HEK293T (cell line): ENCODE results near the gene SIGLEC12.

ENCODE experiments used
- CTCF ChIA-PET: fragments of 350-600 bp; formaldehyde crosslinking; extraction: SDS; loops from one replicate; lab custom pipeline; 2021; ENCODE audit warnings: antibody characterized with exemption, inconsistent platforms; lab: Yijun Ruan, JAX
- POLR2A ChIA-PET: fragments of 350-600 bp; formaldehyde crosslinking; extraction: SDS; loops from one replicate; lab custom pipeline; 2020; ENCODE audit warnings: antibody characterized with exemption, inconsistent platforms; lab: Yijun Ruan, JAX
- DNase-seq: peaks from one replicate; pipeline ENCODE4 v3.0.0; 2012; ENCODE audit warnings: mixed read lengths; ENCODE audit errors: extremely low spot score
- ARNT ChIP-seq: fragments of 450-650 bp; IDR thresholded peaks from 2 replicates; pipeline ENCODE4 v1.6.1; 2017; ENCODE audit warnings: mild to moderate bottlenecking
- BHLHE40 ChIP-seq: fragments of 450-650 bp; IDR thresholded peaks from 2 replicates; pipeline ENCODE4 v1.6.1; 2016; ENCODE audit warnings: mild to moderate bottlenecking, moderate library complexity, borderline replicate concordance
- CTBP1 ChIP-seq: fragments of 450-650 bp; IDR thresholded peaks from 2 replicates; pipeline ENCODE4 v1.6.1; 2016; ENCODE audit warnings: borderline replicate concordance
- ELF4 ChIP-seq: fragments of 450-650 bp; IDR thresholded peaks from 2 replicates; pipeline ENCODE4 v1.6.1; 2017; ENCODE audit warnings: antibody characterized with exemption
- FOXA1 ChIP-seq: fragments of 450-650 bp; IDR thresholded peaks from 2 replicates; pipeline ENCODE4 v1.6.1; 2016; ENCODE audit warnings: mild to moderate bottlenecking
- FOXK2 ChIP-seq: fragments of 450-650 bp; IDR thresholded peaks from 2 replicates; pipeline ENCODE4 v1.6.1; 2016; ENCODE audit warnings: mild to moderate bottlenecking
- FOXM1 ChIP-seq: fragments of 450-650 bp; IDR thresholded peaks from 2 replicates; pipeline ENCODE4 v1.6.1; 2017; ENCODE audit warnings: mild to moderate bottlenecking, borderline replicate concordance
- HDGF ChIP-seq: fragments of 450-650 bp; IDR thresholded peaks from 2 replicates; pipeline ENCODE4 v1.6.1; 2017; ENCODE audit warnings: antibody characterized with exemption, borderline replicate concordance
- L3MBTL2 ChIP-seq: fragments of 450-650 bp; conservative IDR thresholded peaks from 2 replicates; pipeline ENCODE4 v1.6.1; 2016; ENCODE audit warnings: mild to moderate bottlenecking
- LEF1 ChIP-seq: fragments of 450-650 bp; IDR thresholded peaks from 2 replicates; pipeline ENCODE4 v1.6.1; 2017; ENCODE audit warnings: mild to moderate bottlenecking, borderline replicate concordance
- NFRKB ChIP-seq: fragments of 450-650 bp; IDR thresholded peaks from 2 replicates; pipeline ENCODE4 v1.6.1; 2016; ENCODE audit warnings: mild to moderate bottlenecking, moderate library complexity
- PKNOX1 ChIP-seq: fragments of 450-650 bp; IDR thresholded peaks from 2 replicates; pipeline ENCODE4 v1.6.1; 2016
- SP1 ChIP-seq: fragments of 450-650 bp; IDR thresholded peaks from 2 replicates; pipeline ENCODE4 v1.6.1; 2017
- SUZ12 ChIP-seq: fragments of 450-650 bp; IDR thresholded peaks from 2 replicates; pipeline ENCODE4 v1.6.1; 2016; ENCODE audit warnings: mild to moderate bottlenecking
- TARDBP ChIP-seq: fragments of 450-650 bp; IDR thresholded peaks from 2 replicates; pipeline ENCODE4 v1.6.1; 2016
- ZNF384 ChIP-seq: fragments of 450-650 bp; IDR thresholded peaks from 2 replicates; pipeline ENCODE4 v1.6.1; 2016

Gene SIGLEC12

GRCh38 chr19:51471527-51471926 lies 30.1 kb downstream of the SIGLEC12 start:
- POLR2A ChIA-PET, result no interaction called here
- TF ChIP-seq NFRKB, result no peak
- no peak for TF ChIP-seq FOXK2
- no peak for TF ChIP-seq SUZ12
- no peak for TF ChIP-seq ARNT
- TF ChIP-seq FOXM1, result no peak
- TF ChIP-seq LEF1, result no peak
- no peak for TF ChIP-seq SP1
- TF ChIP-seq PKNOX1, result no peak
- TF ChIP-seq FOXA1, result no peak
- TF ChIP-seq HDGF, result no peak
- no peak for TF ChIP-seq BHLHE40
- TF ChIP-seq ZNF384, result no peak
- TF ChIP-seq CTBP1, result no peak
- no peak for TF ChIP-seq L3MBTL2
- no peak for TF ChIP-seq ELF4
- TF ChIP-seq TARDBP, result no peak
- no peak for DNase-seq
- CTCF ChIA-PET, result interaction anchor here (0.7 to 1.3 kb wide), 3 partner anchors 183 to 190 kb away, joined by 3 to 7 read pairs (median 4); no protein-coding TSS in a partner anchor

- POLR2A ChIA-PET, result no interaction called here
- CTCF ChIA-PET, result interaction anchor here (0.7 to 1.3 kb wide), 3 partner anchors 184 to 190 kb away, joined by 3 to 7 read pairs (median 4); no protein-coding TSS in a partner anchor
- TF ChIP-seq L3MBTL2, result no peak
- no peak for TF ChIP-seq NFRKB
- TF ChIP-seq BHLHE40, result no peak
- no peak for TF ChIP-seq FOXA1
- TF ChIP-seq FOXK2, result no peak
- TF ChIP-seq SUZ12, result no peak
- no peak for TF ChIP-seq HDGF
- no peak for TF ChIP-seq LEF1
- DNase-seq, result no peak
Observed at GRCh38 chr19:51470966-51471365, 30.6 kb downstream of the SIGLEC12 start.

- ChIA-PET CTCF (interaction anchor here (0.6 kb wide), 1 partner anchor 187 kb away, joined by 3 read pairs; no protein-coding TSS in a partner anchor), POLR2A (no interaction called here)
Observed at GRCh38 chr19:51469629-51470028, 32.0 kb downstream of the SIGLEC12 start.

GRCh38 chr19:51469162-51469561 lies 32.4 kb downstream of the SIGLEC12 start:
- no peak for DNase-seq
- CTCF ChIA-PET, result interaction anchor here (0.6 to 1.2 kb wide), 2 partner anchors 72 to 188 kb away, joined by 3 to 4 read pairs; no protein-coding TSS in a partner anchor
- POLR2A ChIA-PET, result no interaction called here
- no peak for TF ChIP-seq LEF1
- TF ChIP-seq SUZ12, result no peak
- no peak for TF ChIP-seq HDGF
- no peak for TF ChIP-seq TARDBP
- no peak for TF ChIP-seq SP1
- no peak for TF ChIP-seq NFRKB
- no peak for TF ChIP-seq ARNT
- no peak for TF ChIP-seq FOXA1
- no peak for TF ChIP-seq L3MBTL2

More at GRCh38 chr19:51469629-51470028, 32.0 kb downstream of the SIGLEC12 start:
- no peak for DNase-seq
- TF ChIP-seq SP1 (no peak), L3MBTL2 (no peak), HDGF (no peak), NFRKB (no peak), BHLHE40 (no peak), ZNF384 (no peak), SUZ12 (no peak), CTBP1 (no peak), LEF1 (no peak), PKNOX1 (no peak), ARNT (no peak), FOXA1 (no peak), ELF4 (no peak)

- DNase-seq, result no peak
- POLR2A ChIA-PET, result no interaction called here
- no peak for TF ChIP-seq BHLHE40
- TF ChIP-seq PKNOX1, result no peak
- no peak for TF ChIP-seq ELF4
- TF ChIP-seq NFRKB, result no peak
- TF ChIP-seq HDGF, result no peak
- no peak for TF ChIP-seq SP1
- no peak for TF ChIP-seq SUZ12
- no peak for TF ChIP-seq FOXK2
- TF ChIP-seq TARDBP, result no peak
- TF ChIP-seq ZNF384, result no peak
- no peak for TF ChIP-seq L3MBTL2
- TF ChIP-seq FOXA1, result no peak
- no peak for TF ChIP-seq CTBP1
- TF ChIP-seq ARNT, result no peak
- TF ChIP-seq LEF1, result no peak
- no peak for TF ChIP-seq FOXM1
- CTCF ChIA-PET, result interaction anchor here (1.2 kb wide), 1 partner anchor 71 kb away, joined by 4 read pairs; no protein-coding TSS in a partner anchor
Observed at GRCh38 chr19:51468545-51468920, 33.1 kb downstream of the SIGLEC12 start.

GRCh38 chr19:51467864-51468544 lies 33.6 kb downstream of the SIGLEC12 start:
- ChIA-PET POLR2A (no interaction called here), CTCF (interaction anchor here (1.2 kb wide), 1 partner anchor 70 kb away, joined by 4 read pairs; no protein-coding TSS in a partner anchor)
- no peak for TF ChIP-seq SP1
- no peak for TF ChIP-seq BHLHE40
- TF ChIP-seq L3MBTL2, result no peak
- no peak for TF ChIP-seq HDGF
- no peak for TF ChIP-seq SUZ12
- no peak for TF ChIP-seq LEF1
- TF ChIP-seq NFRKB, result no peak
- no peak for TF ChIP-seq FOXA1
- no peak for TF ChIP-seq FOXM1
- TF ChIP-seq CTBP1, result no peak
- TF ChIP-seq ARNT, result no peak
- TF ChIP-seq FOXK2, result no peak
- TF ChIP-seq ZNF384, result no peak
- TF ChIP-seq ELF4, result no peak
- no peak for TF ChIP-seq TARDBP
- no peak for TF ChIP-seq PKNOX1
- DNase-seq, result no peak
